Suppressor macrophage (primary cell): ENCODE measurements around the gene GXYLT1.
A peak's percentile ranks its signal among the peaks of the same experiment; 100 is the strongest.
"Not testable (repeated sequence)": the region's sequence is repeated elsewhere in the genome, so short reads cannot be mapped to it uniquely, and the experiment has no call there.

Experiments
- DNase-seq, 4 experiments: peaks; one replicate each; pipeline ENCODE4 v3.0.0-alpha.2; 2020 to 2022

The GXYLT1 gene

GRCh38 chr12:42144158-42144407 lies 591 bp downstream of the GXYLT1 start:
- DNase-seq: peak in 2 of 4 experiments; percentile 3 to 33

GRCh38 chr12:42143452-42144157 lies 1.1 kb downstream of the GXYLT1 start:
- DNase-seq: peak; percentile 37 to 56 (median 44)

GRCh38 chr12:42141981-42142606 lies 2.6 kb downstream of the GXYLT1 start:
- DNase-seq: peak in 1 of 4 experiments; percentile 6

- DNase-seq: peak in 1 of 4 experiments; percentile 2
These were observed 3.8 kb downstream of the GXYLT1 start for GRCh38 chr12:42140901-42141300.

GRCh38 chr12:42135259-42135814 lies 9.3 kb downstream of the GXYLT1 start:
- peak in 3 of 4 experiments; percentile 2 to 51 (median 43) for DNase-seq

- peak; percentile 11 to 43 (median 36) for DNase-seq
These were observed 13.8 kb downstream of the GXYLT1 start for GRCh38 chr12:42130672-42131402.

- peak; percentile 56 to 73 (median 69) for DNase-seq
These were observed 15.0 kb downstream of the GXYLT1 start for GRCh38 chr12:42129595-42130204.

GRCh38 chr12:42128888-42129287 lies 15.8 kb downstream of the GXYLT1 start:
- DNase-seq: no peak

- peak in 1 of 4 experiments; percentile 3 for DNase-seq
These were observed 16.3 kb downstream of the GXYLT1 start for GRCh38 chr12:42128327-42128726.

- no peak for DNase-seq
These were observed 17.7 kb downstream of the GXYLT1 start for GRCh38 chr12:42126963-42127362.

- peak in 3 of 4 experiments; percentile 4 to 38 (median 23) for DNase-seq
These were observed 19.3 kb downstream of the GXYLT1 start for GRCh38 chr12:42125388-42125767.

GRCh38 chr12:42124764-42125387 lies 19.8 kb downstream of the GXYLT1 start:
- DNase-seq: no peak

- peak in 1 of 4 experiments; percentile 7 for DNase-seq
These were observed 25.5 kb downstream of the GXYLT1 start for GRCh38 chr12:42119085-42119633.

- DNase-seq: no peak
These were observed 26.4 kb downstream of the GXYLT1 start for GRCh38 chr12:42118136-42118879.

- DNase-seq: no peak
These were observed 35.6 kb downstream of the GXYLT1 start for GRCh38 chr12:42109031-42109430.

- DNase-seq: not testable (repeated sequence)
These were observed 37.9 kb downstream of the GXYLT1 start for GRCh38 chr12:42106791-42107190.

GRCh38 chr12:42104784-42105183 lies 39.9 kb downstream of the GXYLT1 start:
- no peak for DNase-seq

GRCh38 chr12:42104087-42104486 lies 40.6 kb downstream of the GXYLT1 start:
- no peak for DNase-seq

- no peak for DNase-seq
These were observed 41.5 kb downstream of the GXYLT1 start for GRCh38 chr12:42103155-42103554.

GRCh38 chr12:42102720-42103119 lies 42.0 kb downstream of the GXYLT1 start:
- no peak for DNase-seq

GRCh38 chr12:42099433-42099832 lies 45.2 kb downstream of the GXYLT1 start:
- DNase-seq: no peak
